Islet precursor cell (in vitro differentiated cells): ENCODE data around the gene JAZF1.

Experiments used
- DNase-seq: peaks from one replicate; pipeline ENCODE4 v3.0.0-alpha.2; 2018

The JAZF1 gene

GRCh38 chr7:27788437-27788836 is 392.2 kb downstream of the JAZF1 start:
- DNase-seq: no peak

GRCh38 chr7:27784399-27785053 is 396.1 kb downstream of the JAZF1 start:
- DNase-seq: no peak

GRCh38 chr7:27782849-27783248 is 397.7 kb downstream of the JAZF1 start:
- DNase-seq: no peak

GRCh38 chr7:27781188-27781587 is 399.4 kb downstream of the JAZF1 start:
- DNase-seq: no peak
